Keratinocyte (primary cell): ENCODE data around the gene SNIP1. TPM values are rescaled to one million over a fixed set of nuclear protein-coding genes. Genes with fewer than 3 reads are reported as not detected.

Experiments used
- DNase-seq: peaks from one replicate; pipeline ENCODE4 v3.0.0-alpha.2; 2011; ENCODE audit warnings: low read depth, missing footprints, low spot score
- FAIRE-seq: peaks from 2 replicates; lab custom pipeline; 2011; peaks lifted over from hg19 to GRCh38; lab: Jason Lieb, UNC
- H2AFZ ChIP-seq: 2 replicates; pipeline ENCODE4 v1.6.0; 2012; ENCODE audit warnings: low read length, control low read depth, inconsistent platforms; ENCODE audit not compliant: control insufficient read depth
- H3K27ac ChIP-seq: 2 replicates; pipeline ENCODE4 v1.5.1; 2011; ENCODE audit warnings: low read length; ENCODE audit not compliant: control insufficient read depth, insufficient read depth
- H3K27me3 ChIP-seq: 3 replicates; pipeline ENCODE4 v1.6.0; 2011; ENCODE audit warnings: low read length; ENCODE audit not compliant: control insufficient read depth, insufficient read depth; ENCODE audit errors: extremely low read depth
- H3K36me3 ChIP-seq, 2 experiments: 2 replicates in 1 of 2; 3 replicates in 1 of 2; pipeline ENCODE4 v1.5.1; 2011; ENCODE audit warnings: low read length in 2 of 2, mild to moderate bottlenecking in 1 of 2; ENCODE audit not compliant: control insufficient read depth in 2 of 2, insufficient read depth in 2 of 2; ENCODE audit errors: extremely low read depth in 1 of 2
- H3K4me1 ChIP-seq: 3 replicates; pipeline ENCODE4 v1.5.1; 2011; ENCODE audit warnings: low read length; ENCODE audit not compliant: control insufficient read depth, insufficient read depth; ENCODE audit errors: extremely low read depth
- H3K4me2 ChIP-seq: 3 replicates; pipeline ENCODE4 v1.6.0; 2011; ENCODE audit warnings: low read depth, low read length; ENCODE audit not compliant: control insufficient read depth, insufficient read depth; ENCODE audit errors: extremely low read depth
- H3K4me3 ChIP-seq, 3 experiments: fragments of 200-600 bp in 1 of 3; sonication (generic) in 1 of 3; 2 replicates in 2 of 3; 3 replicates in 1 of 3; pipeline ENCODE4 v1.5.1; 2011 to 2016; ENCODE audit warnings: low read length in 3 of 3, mild to moderate bottlenecking in 3 of 3, control low read depth in 2 of 3, inconsistent platforms in 1 of 3, low read depth in 1 of 3, mixed read lengths in 1 of 3, mixed run types in 1 of 3, moderate library complexity in 1 of 3; ENCODE audit not compliant: control insufficient read depth in 2 of 3, insufficient read depth in 2 of 3; ENCODE audit errors: extremely low read depth in 1 of 3
- H3K79me2 ChIP-seq: 2 replicates; pipeline ENCODE4 v1.6.0; 2012; ENCODE audit warnings: low read length; ENCODE audit not compliant: control insufficient read depth, insufficient read depth
- H3K9ac ChIP-seq: 3 replicates; pipeline ENCODE4 v1.6.0; 2011; ENCODE audit warnings: low read length; ENCODE audit not compliant: control insufficient read depth, insufficient read depth; ENCODE audit errors: extremely low read depth
- H3K9me1 ChIP-seq: 3 replicates; pipeline ENCODE4 v1.6.0; 2011; ENCODE audit warnings: low read length; ENCODE audit not compliant: control insufficient read depth, insufficient read depth; ENCODE audit errors: extremely low read depth
- H3K9me3 ChIP-seq: 2 replicates; pipeline ENCODE4 v1.5.1; 2012; ENCODE audit warnings: low read depth, low read length; ENCODE audit not compliant: control insufficient read depth
- H4K20me1 ChIP-seq: 3 replicates; pipeline ENCODE4 v1.6.0; 2011; ENCODE audit warnings: low read length; ENCODE audit not compliant: control insufficient read depth, insufficient read depth; ENCODE audit errors: extremely low read depth
- EZH2 ChIP-seq: IDR thresholded peaks from one replicate; pipeline ENCODE4 v1.6.1; 2012; ENCODE audit warnings: inconsistent platforms, mild to moderate bottlenecking, low read length, moderate library complexity
- dilution Hi-C: fragments of 300-500 bp; cut with MboI; formaldehyde crosslinking; loops from one replicate; pipeline ENCODE4 v1.7.0; 2020; ENCODE audit warnings: low sequenced_read_pairs; ENCODE audit not compliant: extremely low pct_ligation_motif_present
- polyA plus RNA-seq, 5 experiments: library from polyadenylated mRNA; depleted of rRNA in 3 of 5; stranded (reverse) in 3 of 5; stranded (forward) in 1 of 5; unstranded in 1 of 5; fragments of >200 nt; gene quantifications; 1 replicate in 1 of 5; 2 replicates in 3 of 5; 3 replicates in 1 of 5; pipeline versions ENCODE4 v1.2.1 to v1.2.3, GENCODE V29; 2011 to 2012; ENCODE audit warnings: missing spikeins in 2 of 5, low read depth in 1 of 5, low replicate concordance in 1 of 5
- TF ChIP-seq, protein P1 (sequence below), 3 experiments: IDR thresholded peaks in 1 of 3; conservative IDR thresholded peaks in 1 of 3; optimal IDR thresholded peaks in 1 of 3; 2 replicates in 2 of 3; 3 replicates in 1 of 3; pipeline versions ENCODE3 to v1.5.1; 2011; ENCODE audit warnings: low read length in 3 of 3, mild to moderate bottlenecking in 3 of 3, moderate library complexity in 2 of 3, control low read depth in 1 of 3, inconsistent platforms in 1 of 3; ENCODE audit not compliant: insufficient read depth in 2 of 3; ENCODE audit errors: extremely low read depth in 1 of 3

SNIP1 gene
- polyA plus RNA-seq, 1 donor (not counting 4 experiments of a cell fraction or from before 2014, with no cell fraction given), result 8.9 TPM

DNA sequence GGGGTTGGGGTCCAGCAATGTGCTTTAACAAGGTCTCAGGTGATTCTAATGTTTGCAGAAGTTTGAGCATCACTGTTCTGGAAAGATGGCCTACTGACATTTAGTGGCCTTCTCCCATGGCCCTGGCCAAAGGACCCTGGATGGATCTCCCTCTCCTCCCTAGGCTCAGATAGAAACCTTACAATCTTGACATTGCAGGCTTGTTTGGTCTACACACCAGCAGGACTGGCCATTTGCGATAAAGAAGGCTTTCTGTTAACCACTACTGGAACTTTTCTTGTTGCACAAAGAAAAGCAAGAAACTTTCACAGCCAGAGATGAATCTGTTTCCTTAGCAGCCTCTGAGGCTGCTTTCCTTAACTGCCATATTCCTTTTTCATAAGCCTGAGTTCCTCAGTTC lies 8.9 kb upstream of the SNIP1 start:
- Histone ChIP-seq H3K4me1 (peaks cover 5% of the 10 kb centered on the region), H3K36me3 (peaks cover 16 to 29% of the 10 kb centered on the region in 2 experiments)

DNA sequence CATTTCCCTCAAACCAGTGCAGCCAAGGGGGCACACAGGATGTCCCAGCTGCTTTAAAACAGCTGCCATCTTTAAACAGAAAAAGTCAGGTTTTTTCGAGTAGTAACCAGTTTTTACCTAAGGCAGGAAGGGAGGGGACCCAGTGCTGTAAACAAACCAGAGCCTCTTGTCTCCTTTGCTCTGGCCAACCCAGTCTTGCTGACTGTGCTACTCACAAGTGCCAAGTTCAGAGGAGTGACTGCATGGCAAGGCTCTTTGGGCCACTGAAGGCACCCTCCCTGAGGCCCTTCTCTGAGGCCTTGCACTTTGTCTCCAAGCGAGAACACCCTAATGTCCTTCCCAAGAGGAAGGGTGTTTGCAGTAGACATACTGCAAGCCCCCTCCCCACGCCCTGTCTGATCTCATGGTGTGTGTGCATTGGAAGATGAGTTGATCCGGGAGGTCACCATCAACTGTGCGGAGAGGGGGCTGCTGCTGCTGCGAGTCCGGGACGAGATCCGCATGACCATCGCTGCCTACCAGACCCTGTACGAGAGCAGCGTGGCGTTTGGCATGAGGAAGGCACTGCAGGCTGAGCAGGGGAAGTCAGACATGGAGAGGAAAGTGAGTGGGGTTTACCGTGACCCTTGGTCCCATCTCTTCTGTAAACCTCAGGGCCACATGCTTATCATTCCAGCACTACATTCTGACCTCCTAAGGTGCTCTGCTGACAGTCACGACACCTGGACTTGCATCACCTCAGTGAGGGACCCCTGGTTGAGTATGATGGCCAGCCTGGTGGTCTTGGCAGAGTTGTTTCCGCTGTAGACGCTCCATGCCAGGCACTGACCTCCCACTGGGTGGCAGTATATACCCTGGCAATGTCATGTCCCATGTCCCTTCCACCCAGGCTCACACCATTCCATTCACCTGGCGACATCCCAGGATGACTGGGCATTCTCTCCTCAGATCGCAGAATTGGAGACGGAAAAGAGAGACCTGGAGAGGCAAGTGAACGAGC lies 7.3 kb upstream of the SNIP1 start:
- DNase-seq, result no peak
- H3K79me2 ChIP-seq, result no peaks in the 10 kb centered on the region
- H4K20me1 ChIP-seq, result no peaks in the 10 kb centered on the region
- no peak overlapping the region for H3K9ac ChIP-seq
- H3K36me3 ChIP-seq, result peaks cover 7 to 16% of the 10 kb centered on the region in 2 experiments
- peak; percentile 17 for FAIRE-seq
- peaks cover 7% of the 10 kb centered on the region for H3K4me1 ChIP-seq
- no peaks in the 10 kb centered on the region for H3K9me1 ChIP-seq
- dilution Hi-C loops, result no loop called here
- no peak overlapping the region for H3K4me2 ChIP-seq
- TF ChIP-seq, protein P1, sequence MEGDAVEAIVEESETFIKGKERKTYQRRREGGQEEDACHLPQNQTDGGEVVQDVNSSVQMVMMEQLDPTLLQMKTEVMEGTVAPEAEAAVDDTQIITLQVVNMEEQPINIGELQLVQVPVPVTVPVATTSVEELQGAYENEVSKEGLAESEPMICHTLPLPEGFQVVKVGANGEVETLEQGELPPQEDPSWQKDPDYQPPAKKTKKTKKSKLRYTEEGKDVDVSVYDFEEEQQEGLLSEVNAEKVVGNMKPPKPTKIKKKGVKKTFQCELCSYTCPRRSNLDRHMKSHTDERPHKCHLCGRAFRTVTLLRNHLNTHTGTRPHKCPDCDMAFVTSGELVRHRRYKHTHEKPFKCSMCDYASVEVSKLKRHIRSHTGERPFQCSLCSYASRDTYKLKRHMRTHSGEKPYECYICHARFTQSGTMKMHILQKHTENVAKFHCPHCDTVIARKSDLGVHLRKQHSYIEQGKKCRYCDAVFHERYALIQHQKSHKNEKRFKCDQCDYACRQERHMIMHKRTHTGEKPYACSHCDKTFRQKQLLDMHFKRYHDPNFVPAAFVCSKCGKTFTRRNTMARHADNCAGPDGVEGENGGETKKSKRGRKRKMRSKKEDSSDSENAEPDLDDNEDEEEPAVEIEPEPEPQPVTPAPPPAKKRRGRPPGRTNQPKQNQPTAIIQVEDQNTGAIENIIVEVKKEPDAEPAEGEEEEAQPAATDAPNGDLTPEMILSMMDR (optimal IDR thresholded peaks at IDR 0.05 in 1 of 3, IDR thresholded peaks at IDR 0.05 in 1 of 3, conservative IDR thresholded peaks at IDR 0.05 in 1 of 3; ENCODE audit: extremely low read depth in 1 of 3, insufficient read depth in 2 of 3, low read length in 3 of 3), result peak; percentile 62 to 92 (median 67)
- no peak for TF ChIP-seq EZH2
- H3K9me3 ChIP-seq, result no peaks in the 10 kb centered on the region
- no peak overlapping the region for H3K27ac ChIP-seq
- H3K4me3 ChIP-seq, result no peak overlapping the region
- H2AFZ ChIP-seq, result no peak overlapping the region
- H3K27me3 ChIP-seq, result no peaks in the 10 kb centered on the region

More for the DNA sequence above, 8.9 kb upstream of the SNIP1 start:
- Histone ChIP-seq H3K27me3 (no peaks in the 10 kb centered on the region), H3K4me2 (no peak overlapping the region), H3K27ac (no peak overlapping the region), H3K9me1 (no peaks in the 10 kb centered on the region), H2AFZ (no peak overlapping the region), H3K9me3 (no peaks in the 10 kb centered on the region), H3K79me2 (no peaks in the 10 kb centered on the region), H3K9ac (no peak overlapping the region), H4K20me1 (no peaks in the 10 kb centered on the region), H3K4me3 (no peak overlapping the region)
- no peak for FAIRE-seq
- no peak for DNase-seq
- dilution Hi-C loops, result no loop called here
- TF ChIP-seq, protein P1 (optimal IDR thresholded peaks at IDR 0.05 in 1 of 3, IDR thresholded peaks at IDR 0.05 in 1 of 3, conservative IDR thresholded peaks at IDR 0.05 in 1 of 3; ENCODE audit: extremely low read depth in 1 of 3, insufficient read depth in 2 of 3, low read length in 3 of 3), result no peak
- no peak for TF ChIP-seq EZH2
